Measurements from ENCODE around the gene MAPK6.

- TF ChIP-seq CTCF (IDR thresholded peaks at IDR 0.05; ENCODE audit: poor library complexity, severe bottlenecking) (no peak), EP300 (conservative IDR thresholded peaks at IDR 0.05; ENCODE audit: poor library complexity, severe bottlenecking) (no peak), POLR2AphosphoS5 (IDR thresholded peaks at IDR 0.05) (no peak), MXI1 (conservative IDR thresholded peaks at IDR 0.05; ENCODE audit: poor library complexity, severe bottlenecking) (no peak)
These were observed 16.7 kb upstream of the MAPK6 start for GRCh38 chr15:52002351-52002750.

All from neural cell (in vitro differentiated cells).